ENCODE data around the gene ACTA1. TPM values are rescaled to one million over a fixed set of nuclear protein-coding genes. Genes with fewer than 3 reads are reported as not detected.

ACTA1 gene
- total and polyA plus RNA-seq, 9 of the 15 experiments (the other 6 are each of a cell fraction or from before 2014, with no cell fraction given): 0.07 to 0.36 TPM; not detected in 7

DNA sequence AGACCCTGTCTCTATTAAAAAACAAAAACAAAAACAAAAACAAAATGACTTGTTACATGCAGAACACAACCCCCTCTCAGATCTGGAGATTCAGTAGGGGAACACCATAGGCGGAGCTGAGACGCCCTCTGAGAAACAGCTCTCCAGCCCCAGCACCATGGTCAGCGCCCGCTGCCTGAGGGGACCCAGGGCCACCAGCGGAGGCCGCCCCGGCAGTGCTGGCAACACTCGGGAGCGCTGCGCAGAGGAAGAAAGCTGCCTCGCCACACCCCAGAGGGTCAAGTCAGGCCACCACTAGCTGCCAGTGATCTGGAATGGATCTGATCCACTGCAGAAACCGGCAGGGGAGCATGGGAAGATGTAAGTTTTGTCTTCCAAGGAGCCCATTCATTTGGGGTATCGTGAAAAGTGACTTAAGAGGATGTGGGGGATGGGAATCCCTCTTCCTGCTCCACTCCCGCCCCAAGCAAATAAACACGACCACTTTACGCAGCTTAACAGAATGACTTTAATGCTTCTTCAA, 3.1 kb downstream of the ACTA1 start (continued):
- TF ChIP-seq RFX7 (CRISPR knock-in tag; IDR thresholded peaks at IDR 0.05): no peak
- no peak for TF ChIP-seq CHD4 (IDR thresholded peaks at IDR 0.05; ENCODE audit: insufficient read depth, insufficient replicate concordance, low read depth, low read length, poor library complexity, severe bottlenecking)
- no peak for TF ChIP-seq ZNF384 (IDR thresholded peaks at IDR 0.05; ENCODE audit: low read depth, low read length)
- no peak for TF ChIP-seq MED1 (CRISPR knock-in tag; IDR thresholded peaks at IDR 0.05; ENCODE audit: borderline replicate concordance)
- TF ChIP-seq, protein P1, sequence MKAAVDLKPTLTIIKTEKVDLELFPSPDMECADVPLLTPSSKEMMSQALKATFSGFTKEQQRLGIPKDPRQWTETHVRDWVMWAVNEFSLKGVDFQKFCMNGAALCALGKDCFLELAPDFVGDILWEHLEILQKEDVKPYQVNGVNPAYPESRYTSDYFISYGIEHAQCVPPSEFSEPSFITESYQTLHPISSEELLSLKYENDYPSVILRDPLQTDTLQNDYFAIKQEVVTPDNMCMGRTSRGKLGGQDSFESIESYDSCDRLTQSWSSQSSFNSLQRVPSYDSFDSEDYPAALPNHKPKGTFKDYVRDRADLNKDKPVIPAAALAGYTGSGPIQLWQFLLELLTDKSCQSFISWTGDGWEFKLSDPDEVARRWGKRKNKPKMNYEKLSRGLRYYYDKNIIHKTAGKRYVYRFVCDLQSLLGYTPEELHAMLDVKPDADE (conservative IDR thresholded peaks at IDR 0.05; ENCODE audit: control insufficient read depth, low read depth, low read length): no peak
- TF ChIP-seq TFE3 (CRISPR knock-in tag; IDR thresholded peaks at IDR 0.05): no peak
- no peak for TF ChIP-seq HNRNPL (IDR thresholded peaks at IDR 0.05; ENCODE audit: low read depth, low read length)
- TF ChIP-seq CEBPZ (IDR thresholded peaks at IDR 0.05; ENCODE audit: borderline replicate concordance, low read depth, low read length): no peak
- TF ChIP-seq ZNF263 (CRISPR knock-in tag; IDR thresholded peaks at IDR 0.05; ENCODE audit: borderline replicate concordance): peak; percentile 66
- TF ChIP-seq ZFX (CRISPR knock-in tag; IDR thresholded peaks at IDR 0.05): no peak
- TF ChIP-seq ZNF707 (CRISPR knock-in tag; conservative IDR thresholded peaks at IDR 0.05): no peak
- TF ChIP-seq MAX (CRISPR knock-in tag; IDR thresholded peaks at IDR 0.05): 0 out of 2 replicates have a peak, but pooled peaks have one; percentile 23

Measured in K562 (cell line).